ENCODE measurements around the gene ZNF148.

ZNF148 gene

GRCh38 chr3:125231895-125232294, 143.2 kb downstream of the ZNF148 start:
- TF ChIP-seq CTCF (IDR thresholded peaks at IDR 0.05; ENCODE audit: low read depth, low read length), result no peak
- peak; percentile 78 for DNase-seq (ENCODE audit: low read depth, low spot score)
- in situ Hi-C loops (cut with HindIII; ENCODE audit: low sequenced_read_pairs), result no loop called here
- H3K4me3 ChIP-seq (ENCODE audit: low read depth, low read length), result no peak overlapping the region

GRCh38 chr3:125229707-125230106, 145.4 kb downstream of the ZNF148 start:
- no peak for DNase-seq (ENCODE audit: low read depth, low spot score)
- TF ChIP-seq CTCF (IDR thresholded peaks at IDR 0.05; ENCODE audit: low read depth, low read length), result no peak
- in situ Hi-C loops (cut with HindIII; ENCODE audit: low sequenced_read_pairs), result no loop called here

GRCh38 chr3:125229168-125229567, 146.0 kb downstream of the ZNF148 start:
- in situ Hi-C loops (cut with HindIII; ENCODE audit: low sequenced_read_pairs), result no loop called here

More at GRCh38 chr3:125229707-125230106, 145.4 kb downstream of the ZNF148 start:
- no peak overlapping the region for H3K4me3 ChIP-seq (ENCODE audit: low read depth, low read length)

GRCh38 chr3:125221831-125222230, 153.3 kb downstream of the ZNF148 start:
- in situ Hi-C loops (cut with HindIII; ENCODE audit: low sequenced_read_pairs), result no loop called here
- TF ChIP-seq CTCF (IDR thresholded peaks at IDR 0.05; ENCODE audit: low read depth, low read length), result no peak
- H3K4me3 ChIP-seq (ENCODE audit: low read depth, low read length), result no peak overlapping the region
- no peak for DNase-seq (ENCODE audit: low read depth, low spot score)

More at GRCh38 chr3:125229168-125229567, 146.0 kb downstream of the ZNF148 start:
- no peak for DNase-seq (ENCODE audit: low read depth, low spot score)
- TF ChIP-seq CTCF (IDR thresholded peaks at IDR 0.05; ENCODE audit: low read depth, low read length), result no peak
- no peak overlapping the region for H3K4me3 ChIP-seq (ENCODE audit: low read depth, low read length)

GRCh38 chr3:125220727-125221429, 154.2 kb downstream of the ZNF148 start:
- in situ Hi-C loops (cut with HindIII; ENCODE audit: low sequenced_read_pairs), result no loop called here
- no peak for DNase-seq (ENCODE audit: low read depth, low spot score)
- no peak for TF ChIP-seq CTCF (IDR thresholded peaks at IDR 0.05; ENCODE audit: low read depth, low read length)
- no peak overlapping the region for H3K4me3 ChIP-seq (ENCODE audit: low read depth, low read length)

GRCh38 chr3:125220183-125220582, 154.9 kb downstream of the ZNF148 start:
- in situ Hi-C loops (cut with HindIII; ENCODE audit: low sequenced_read_pairs), result no loop called here
- no peak overlapping the region for H3K4me3 ChIP-seq (ENCODE audit: low read depth, low read length)
- TF ChIP-seq CTCF (IDR thresholded peaks at IDR 0.05; ENCODE audit: low read depth, low read length), result no peak
- DNase-seq (ENCODE audit: low read depth, low spot score), result no peak

Measured in astrocyte of the spinal cord (primary cell).